Ascending aorta (tissue), 2 donors: ENCODE data around the gene MUC5B. TPM values are rescaled to one million over a fixed set of nuclear protein-coding genes. Genes with fewer than 3 reads are reported as not detected.

Experiments used
- DNase-seq, 2 donors: peaks; one replicate each; pipeline ENCODE4 v3.0.0-alpha.2; 2019; ENCODE audit warnings: low spot score in 2 of 2
- H3K27ac ChIP-seq, 2 donors: fragments of 200-600 bp; sonication (generic); one replicate each; pipeline ENCODE4 v1.5.1; 2016 to 2017; ENCODE audit warnings: mild to moderate bottlenecking in 1 of 2
- H3K27me3 ChIP-seq: fragments of 200-600 bp; sonication (generic); one replicate; pipeline ENCODE4 v1.5.1; 2017
- H3K36me3 ChIP-seq, 2 donors: fragments of 200-600 bp; sonication (generic); one replicate each; pipeline ENCODE4 v1.5.1; 2016
- H3K4me1 ChIP-seq, 2 donors: fragments of 200-600 bp; sonication (generic); one replicate each; pipeline ENCODE4 v1.5.1; 2016 to 2017; ENCODE audit warnings: mild to moderate bottlenecking in 1 of 2
- H3K4me3 ChIP-seq, 2 donors: fragments of 200-600 bp; sonication (generic); one replicate each; pipeline ENCODE4 v1.5.1; 2016 to 2017; ENCODE audit warnings: mild to moderate bottlenecking in 1 of 2
- H3K9me3 ChIP-seq, 2 donors: fragments of 200-600 bp; sonication (generic); one replicate each; pipeline ENCODE4 v1.5.1; 2016
- intact Hi-C: fragments of 100-400 bp; cut with DNase I; formaldehyde crosslinking; loops from one replicate; pipeline ENCODE4 v1.15.1; 2023
- total RNA-seq: library from RNA; depleted of rRNA; stranded (reverse); fragments of >200 nt; gene quantifications from one replicate; pipeline ENCODE4 v1.1.0, GENCODE V29; 2016
- TF ChIP-seq, protein P1 (sequence below), 3 experiments: fragments of 200-600 bp in 2 of 3; fragments of 450-650 bp in 1 of 3; sonication (generic) in 2 of 3; IDR thresholded peaks; one replicate each; pipeline ENCODE4 v1.5.1; 2016 to 2019; ENCODE audit warnings: antibody characterized with exemption in 3 of 3, mild to moderate bottlenecking in 1 of 3, moderate library complexity in 1 of 3

The MUC5B gene
- total RNA-seq, 1 donor from 2014 or later, result under 0.01 TPM

DNA sequence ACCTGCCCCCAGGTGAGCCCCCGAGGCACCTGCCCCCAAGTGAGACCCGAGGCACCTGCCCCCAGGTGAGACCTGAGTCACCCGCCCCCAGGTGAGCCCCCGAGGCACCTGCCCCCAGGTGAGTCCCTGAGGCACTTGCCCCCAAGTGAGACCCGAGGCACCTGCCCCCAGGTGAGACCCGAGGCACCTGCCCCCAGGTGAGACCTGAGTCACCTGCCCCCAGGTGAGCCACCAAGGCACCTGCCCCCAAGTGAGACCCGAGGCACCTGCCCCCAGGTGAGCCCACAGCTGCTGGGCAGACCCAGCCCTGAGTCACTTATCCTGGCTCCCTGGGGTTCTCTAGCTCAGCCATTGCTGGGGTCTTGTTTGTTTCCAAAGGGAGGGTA, 36.2 kb downstream of the MUC5B start:
- H3K27ac ChIP-seq, result no peak overlapping the region
- DNase-seq, result no peak
- no peaks in the 10 kb centered on the region for H3K36me3 ChIP-seq
- H3K27me3 ChIP-seq, result no peaks in the 10 kb centered on the region
- intact Hi-C loops, result no loop called here
- H3K9me3 ChIP-seq, result no peaks in the 10 kb centered on the region
- TF ChIP-seq, protein P1, sequence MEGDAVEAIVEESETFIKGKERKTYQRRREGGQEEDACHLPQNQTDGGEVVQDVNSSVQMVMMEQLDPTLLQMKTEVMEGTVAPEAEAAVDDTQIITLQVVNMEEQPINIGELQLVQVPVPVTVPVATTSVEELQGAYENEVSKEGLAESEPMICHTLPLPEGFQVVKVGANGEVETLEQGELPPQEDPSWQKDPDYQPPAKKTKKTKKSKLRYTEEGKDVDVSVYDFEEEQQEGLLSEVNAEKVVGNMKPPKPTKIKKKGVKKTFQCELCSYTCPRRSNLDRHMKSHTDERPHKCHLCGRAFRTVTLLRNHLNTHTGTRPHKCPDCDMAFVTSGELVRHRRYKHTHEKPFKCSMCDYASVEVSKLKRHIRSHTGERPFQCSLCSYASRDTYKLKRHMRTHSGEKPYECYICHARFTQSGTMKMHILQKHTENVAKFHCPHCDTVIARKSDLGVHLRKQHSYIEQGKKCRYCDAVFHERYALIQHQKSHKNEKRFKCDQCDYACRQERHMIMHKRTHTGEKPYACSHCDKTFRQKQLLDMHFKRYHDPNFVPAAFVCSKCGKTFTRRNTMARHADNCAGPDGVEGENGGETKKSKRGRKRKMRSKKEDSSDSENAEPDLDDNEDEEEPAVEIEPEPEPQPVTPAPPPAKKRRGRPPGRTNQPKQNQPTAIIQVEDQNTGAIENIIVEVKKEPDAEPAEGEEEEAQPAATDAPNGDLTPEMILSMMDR (IDR thresholded peaks at IDR 0.05), result no peak
- H3K4me1 ChIP-seq, result peaks cover 6 to 12% of the 10 kb centered on the region in 2 donors
- no peak overlapping the region for H3K4me3 ChIP-seq

DNA sequence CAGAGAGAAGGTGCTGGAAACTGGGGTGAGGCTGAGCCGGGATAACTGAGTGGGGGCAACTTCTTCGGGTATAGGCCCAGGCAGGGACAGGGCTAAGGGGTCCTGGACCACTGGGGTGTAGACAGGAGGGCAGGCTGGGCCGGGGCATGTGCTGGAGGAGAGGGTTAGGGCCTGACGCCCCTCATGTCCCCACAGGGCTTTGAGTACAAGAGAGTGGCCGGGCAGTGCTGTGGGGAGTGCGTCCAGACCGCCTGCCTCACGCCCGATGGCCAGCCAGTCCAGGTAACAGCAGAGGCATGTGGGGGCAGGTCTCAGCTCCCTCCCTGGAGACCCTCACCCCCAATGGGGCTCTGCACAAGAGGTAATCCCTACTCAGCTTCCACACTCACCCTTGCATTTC, 36.7 kb downstream of the MUC5B start:
- DNase-seq, result no peak
- Histone ChIP-seq H3K9me3 (no peaks in the 10 kb centered on the region), H3K4me3 (no peak overlapping the region), H3K4me1 (peaks cover 6 to 12% of the 10 kb centered on the region in 2 donors), H3K27me3 (no peaks in the 10 kb centered on the region), H3K36me3 (no peaks in the 10 kb centered on the region), H3K27ac (no peak overlapping the region)
- intact Hi-C loops, result no loop called here
- TF ChIP-seq, protein P1 (IDR thresholded peaks at IDR 0.05), result no peak

DNA sequence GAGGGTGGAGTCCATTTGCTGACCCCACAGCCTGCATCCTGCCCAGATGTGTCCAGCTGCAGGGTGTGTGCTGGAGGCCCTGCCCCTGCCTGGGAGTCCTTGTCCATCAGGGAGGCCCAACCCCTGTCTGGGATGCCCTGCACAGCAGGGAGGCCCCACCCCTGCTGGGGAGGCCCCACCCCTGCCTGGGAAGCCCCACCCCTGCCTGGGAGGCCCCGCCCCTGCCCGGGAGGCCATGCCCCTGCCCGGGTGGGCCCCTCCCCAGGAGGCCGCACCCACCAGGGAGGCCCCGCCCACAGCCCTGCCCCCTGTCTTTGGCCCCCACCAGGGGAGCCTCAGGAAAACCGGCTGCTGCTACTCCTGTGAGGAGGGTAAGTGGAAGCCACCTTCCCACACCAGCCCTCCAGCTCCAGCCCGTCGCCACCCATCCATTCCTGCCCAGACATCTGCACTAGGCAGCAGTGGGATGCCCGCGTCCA, 37.2 kb downstream of the MUC5B start:
- Histone ChIP-seq H3K4me1 (peaks cover 6 to 12% of the 10 kb centered on the region in 2 donors), H3K4me3 (no peak overlapping the region), H3K27ac (no peak overlapping the region), H3K36me3 (no peaks in the 10 kb centered on the region), H3K9me3 (no peaks in the 10 kb centered on the region), H3K27me3 (no peaks in the 10 kb centered on the region)
- intact Hi-C loops, result loop anchor here (5.0 kb wide), 3 partner anchors 127 to 312 kb away; partner anchors contain the start of genes BRSK2 and DUSP8
- DNase-seq, result no peak
- TF ChIP-seq, protein P1 (IDR thresholded peaks at IDR 0.05), result no peak

DNA sequence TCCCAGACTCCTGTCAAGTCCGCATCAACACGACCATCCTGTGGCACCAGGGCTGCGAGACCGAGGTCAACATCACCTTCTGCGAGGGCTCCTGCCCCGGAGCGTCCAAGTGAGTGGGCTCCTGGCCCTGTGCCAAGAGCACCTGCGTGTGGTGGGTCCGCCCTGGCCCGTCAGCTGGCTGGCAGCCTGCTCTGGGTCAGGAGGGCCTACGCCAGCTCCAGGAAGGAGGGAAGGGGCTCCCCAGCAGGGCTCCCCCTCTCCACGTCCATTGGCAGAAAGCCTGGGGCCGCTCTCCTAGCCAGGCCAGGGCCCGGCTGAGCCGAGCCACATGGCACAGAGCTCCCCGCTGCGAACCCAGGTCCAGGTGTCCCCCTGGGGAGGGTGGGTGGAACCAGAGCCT, 37.8 kb downstream of the MUC5B start:
- H3K27ac ChIP-seq, result no peak overlapping the region
- TF ChIP-seq, protein P1 (IDR thresholded peaks at IDR 0.05), result no peak
- H3K9me3 ChIP-seq, result no peaks in the 10 kb centered on the region
- intact Hi-C loops, result loop anchor here (5.0 kb wide), 3 partner anchors 127 to 312 kb away; partner anchors contain the start of genes BRSK2 and DUSP8
- no peak for DNase-seq
- no peak overlapping the region for H3K4me3 ChIP-seq
- H3K27me3 ChIP-seq, result no peaks in the 10 kb centered on the region
- peaks cover 6 to 12% of the 10 kb centered on the region in 2 donors for H3K4me1 ChIP-seq
- H3K36me3 ChIP-seq, result no peaks in the 10 kb centered on the region

DNA sequence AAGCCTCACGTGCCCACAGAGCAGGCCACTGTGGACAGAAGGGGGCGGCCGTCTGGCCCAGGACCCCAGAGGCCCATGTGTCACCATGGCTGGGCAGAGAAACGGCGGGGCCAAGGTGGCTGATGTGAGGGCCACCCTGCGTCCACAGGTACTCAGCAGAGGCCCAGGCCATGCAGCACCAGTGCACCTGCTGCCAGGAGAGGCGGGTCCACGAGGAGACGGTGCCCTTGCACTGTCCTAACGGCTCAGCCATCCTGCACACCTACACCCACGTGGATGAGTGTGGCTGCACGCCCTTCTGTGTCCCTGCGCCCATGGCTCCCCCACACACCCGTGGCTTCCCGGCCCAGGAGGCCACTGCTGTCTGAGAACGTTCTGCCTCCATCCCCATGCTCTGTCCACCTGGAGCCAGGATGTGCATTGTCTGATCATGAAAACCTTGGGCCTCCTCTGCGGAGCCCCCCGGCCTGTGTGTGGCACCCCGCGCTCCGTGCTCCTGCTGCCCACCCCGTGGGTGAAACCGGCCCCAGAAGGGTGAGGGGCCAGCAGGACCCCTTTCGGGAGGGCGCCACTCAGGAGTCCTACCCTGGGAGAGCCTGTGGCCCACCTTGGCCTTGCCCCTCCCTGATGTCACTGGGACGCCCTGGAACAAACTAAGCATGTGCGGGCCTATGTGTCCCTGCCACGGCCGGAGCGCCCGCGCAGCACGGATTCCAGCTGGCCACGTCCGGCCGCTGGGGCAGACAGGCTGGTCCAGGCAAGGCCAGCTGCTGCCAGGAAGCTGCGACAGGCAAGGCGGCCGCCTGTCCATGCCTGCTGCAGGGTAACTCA, 38.6 kb downstream of the MUC5B start:
- Histone ChIP-seq H3K27ac (peak overlapping the region; percentile 62 to 83), H3K4me1 (peaks cover 6 to 12% of the 10 kb centered on the region in 2 donors), H3K27me3 (no peaks in the 10 kb centered on the region), H3K4me3 (peak overlapping the region in 1 of 2 donors; percentile 67), H3K9me3 (no peaks in the 10 kb centered on the region), H3K36me3 (no peaks in the 10 kb centered on the region)
- TF ChIP-seq, protein P1 (IDR thresholded peaks at IDR 0.05), result no peak
- no peak for DNase-seq
- intact Hi-C loops, result loop anchor here (1.0 to 5.0 kb wide), 4 partner anchors 43 to 311 kb away; partner anchors contain the start of genes BRSK2 and DUSP8
